ENCODE data around the gene HYDIN. TPM values are rescaled to one million over a fixed set of nuclear protein-coding genes. Genes with fewer than 3 reads are reported as not detected.
A peak's percentile ranks its signal among the peaks of the same experiment; 100 is the strongest.

Gene HYDIN
- total and polyA plus RNA-seq, 2 donors (not counting 1 experiment from before 2014, with no cell fraction given) = 0.54 to 1.7 TPM

DNA sequence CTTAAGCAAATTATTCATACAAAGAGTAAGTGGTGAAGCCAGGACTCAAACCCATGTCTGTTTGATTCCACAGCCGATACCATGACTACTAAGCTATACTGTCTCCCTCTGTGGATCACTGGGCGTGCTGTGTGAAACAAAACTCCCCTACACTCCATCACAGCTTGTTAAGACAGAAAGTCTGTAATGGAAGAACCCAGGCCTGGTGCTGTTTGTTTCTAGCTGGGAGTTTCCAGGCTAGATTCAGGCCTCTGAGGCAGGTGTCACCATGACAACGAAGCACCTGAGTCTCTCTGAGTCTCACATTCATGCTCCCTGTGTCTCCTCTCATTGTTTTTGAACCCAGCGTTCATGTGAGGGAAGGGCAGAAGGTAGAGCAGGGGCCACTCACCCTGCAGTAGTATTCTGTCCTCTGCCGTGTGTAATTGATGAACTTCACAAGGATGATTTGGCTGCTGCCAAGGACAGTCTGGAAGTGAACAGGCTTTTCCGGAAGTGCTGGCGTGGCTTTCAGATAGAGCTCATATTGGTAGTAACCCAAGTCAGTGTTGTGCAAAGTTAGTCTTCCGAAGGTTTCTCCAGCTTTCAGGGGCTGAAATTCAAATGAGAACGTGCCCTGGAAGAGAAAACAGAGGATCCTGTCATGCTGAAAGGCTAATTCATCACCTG, 421.0 kb downstream of the HYDIN start:
- H3K27ac ChIP-seq (ENCODE audit: insufficient read depth, low read length) = no peak overlapping the region
- no peaks in the 10 kb centered on the region for H3K79me2 ChIP-seq (ENCODE audit: control insufficient read depth, insufficient read depth, low read length)
- DNase-seq (ENCODE audit: low read depth in 2 of 2) = no peak
- H2AFZ ChIP-seq (ENCODE audit: low read length) = no peak overlapping the region
- no peaks in the 10 kb centered on the region for H4K20me1 ChIP-seq (ENCODE audit: control insufficient read depth, extremely low read depth, insufficient read depth, low read length)
- H3K9me3 ChIP-seq (ENCODE audit: control insufficient read depth, insufficient read depth, low read depth, low read length) = no peaks in the 10 kb centered on the region
- no peaks in the 10 kb centered on the region for H3K27me3 ChIP-seq (ENCODE audit: control insufficient read depth, insufficient read depth, low read length)
- no peak overlapping the region for H3K4me3 ChIP-seq (replicated peaks in 1 of 4; ENCODE audit: control extremely low read depth in 1 of 4, insufficient read depth in 1 of 4, low read depth in 3 of 4, low read length in 4 of 4)
- H3K4me2 ChIP-seq (ENCODE audit: extremely low read depth, insufficient read depth, low read length) = no peak overlapping the region
- no peak overlapping the region for H3K9ac ChIP-seq (ENCODE audit: insufficient read depth, low read length)
- TF ChIP-seq, protein P1, sequence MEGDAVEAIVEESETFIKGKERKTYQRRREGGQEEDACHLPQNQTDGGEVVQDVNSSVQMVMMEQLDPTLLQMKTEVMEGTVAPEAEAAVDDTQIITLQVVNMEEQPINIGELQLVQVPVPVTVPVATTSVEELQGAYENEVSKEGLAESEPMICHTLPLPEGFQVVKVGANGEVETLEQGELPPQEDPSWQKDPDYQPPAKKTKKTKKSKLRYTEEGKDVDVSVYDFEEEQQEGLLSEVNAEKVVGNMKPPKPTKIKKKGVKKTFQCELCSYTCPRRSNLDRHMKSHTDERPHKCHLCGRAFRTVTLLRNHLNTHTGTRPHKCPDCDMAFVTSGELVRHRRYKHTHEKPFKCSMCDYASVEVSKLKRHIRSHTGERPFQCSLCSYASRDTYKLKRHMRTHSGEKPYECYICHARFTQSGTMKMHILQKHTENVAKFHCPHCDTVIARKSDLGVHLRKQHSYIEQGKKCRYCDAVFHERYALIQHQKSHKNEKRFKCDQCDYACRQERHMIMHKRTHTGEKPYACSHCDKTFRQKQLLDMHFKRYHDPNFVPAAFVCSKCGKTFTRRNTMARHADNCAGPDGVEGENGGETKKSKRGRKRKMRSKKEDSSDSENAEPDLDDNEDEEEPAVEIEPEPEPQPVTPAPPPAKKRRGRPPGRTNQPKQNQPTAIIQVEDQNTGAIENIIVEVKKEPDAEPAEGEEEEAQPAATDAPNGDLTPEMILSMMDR (conservative IDR thresholded peaks at IDR 0.05 in 1 of 2, IDR thresholded peaks at IDR 0.05 in 1 of 2; ENCODE audit: low read depth in 1 of 2, low read length in 2 of 2) = no peak
- no peak for TF ChIP-seq EZH2 (IDR thresholded peaks at IDR 0.05; ENCODE audit: low read length, missing control alignments)
- H3K4me1 ChIP-seq (ENCODE audit: control insufficient read depth, extremely low read depth, insufficient read depth, low read length) = peaks cover 2% of the 10 kb centered on the region
- no peaks in the 10 kb centered on the region for H3K36me3 ChIP-seq (ENCODE audit: control insufficient read depth, insufficient read depth, low read length)

DNA sequence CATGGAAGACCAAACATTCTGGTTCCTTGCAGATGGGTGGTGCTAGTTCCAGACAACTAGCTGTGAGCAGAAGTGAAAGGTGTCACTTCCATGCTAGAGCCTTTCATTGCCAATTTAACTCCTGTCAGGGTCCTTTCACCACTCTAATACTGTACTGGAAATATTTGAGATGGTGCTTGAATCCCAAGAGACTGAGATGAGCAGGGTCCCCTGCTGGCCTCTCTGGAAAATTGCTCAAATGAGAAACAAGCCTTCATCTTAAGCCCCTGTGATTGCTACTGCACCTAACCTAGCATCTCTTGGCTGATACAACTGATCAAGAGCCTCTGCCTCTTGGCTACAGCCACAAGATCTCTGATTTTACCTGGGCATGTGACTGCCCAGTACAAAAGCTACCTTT, 422.2 kb downstream of the HYDIN start:
- Histone ChIP-seq H3K9ac (ENCODE audit: insufficient read depth, low read length) (no peak overlapping the region), H2AFZ (ENCODE audit: low read length) (no peak overlapping the region), H3K79me2 (ENCODE audit: control insufficient read depth, insufficient read depth, low read length) (no peaks in the 10 kb centered on the region), H3K36me3 (ENCODE audit: control insufficient read depth, insufficient read depth, low read length) (no peaks in the 10 kb centered on the region), H3K27ac (ENCODE audit: insufficient read depth, low read length) (no peak overlapping the region), H3K4me2 (ENCODE audit: extremely low read depth, insufficient read depth, low read length) (no peak overlapping the region), H3K9me3 (ENCODE audit: control insufficient read depth, insufficient read depth, low read depth, low read length) (no peaks in the 10 kb centered on the region), H4K20me1 (ENCODE audit: control insufficient read depth, extremely low read depth, insufficient read depth, low read length) (no peaks in the 10 kb centered on the region), H3K4me1 (ENCODE audit: control insufficient read depth, extremely low read depth, insufficient read depth, low read length) (peaks cover 2% of the 10 kb centered on the region), H3K4me3 (replicated peaks in 1 of 4; ENCODE audit: control extremely low read depth in 1 of 4, insufficient read depth in 1 of 4, low read depth in 3 of 4, low read length in 4 of 4) (no peak overlapping the region), H3K27me3 (ENCODE audit: control insufficient read depth, insufficient read depth, low read length) (no peaks in the 10 kb centered on the region)
- TF ChIP-seq, protein P1 (conservative IDR thresholded peaks at IDR 0.05 in 1 of 2, IDR thresholded peaks at IDR 0.05 in 1 of 2; ENCODE audit: low read depth in 1 of 2, low read length in 2 of 2) = peak; percentile 4 to 17
- no peak for TF ChIP-seq EZH2 (IDR thresholded peaks at IDR 0.05; ENCODE audit: low read length, missing control alignments)
- no peak for DNase-seq (ENCODE audit: low read depth in 2 of 2)

DNA sequence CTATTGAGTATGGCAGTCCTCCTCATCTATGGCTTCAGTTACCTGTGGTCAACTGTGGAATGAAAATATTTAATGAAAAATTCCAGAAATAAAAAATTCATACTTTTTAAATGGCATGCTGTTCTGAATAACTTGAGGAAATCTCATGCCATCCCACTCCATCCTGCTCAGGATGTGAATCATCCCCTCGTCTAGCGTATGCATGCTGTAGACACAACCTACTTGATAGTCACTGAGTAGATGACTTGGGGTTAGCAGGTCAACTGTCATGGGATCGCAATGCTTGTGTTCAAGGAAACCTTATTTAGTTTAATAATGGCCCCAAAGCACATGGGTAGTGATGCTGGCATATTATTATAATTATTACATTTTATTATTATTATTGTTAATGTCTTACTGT, 424.7 kb downstream of the HYDIN start:
- Histone ChIP-seq H3K4me2 (ENCODE audit: extremely low read depth, insufficient read depth, low read length) (no peak overlapping the region), H3K9ac (ENCODE audit: insufficient read depth, low read length) (no peak overlapping the region), H3K9me3 (ENCODE audit: control insufficient read depth, insufficient read depth, low read depth, low read length) (no peaks in the 10 kb centered on the region), H4K20me1 (ENCODE audit: control insufficient read depth, extremely low read depth, insufficient read depth, low read length) (no peaks in the 10 kb centered on the region), H3K4me3 (replicated peaks in 1 of 4; ENCODE audit: control extremely low read depth in 1 of 4, insufficient read depth in 1 of 4, low read depth in 3 of 4, low read length in 4 of 4) (no peak overlapping the region), H3K4me1 (ENCODE audit: control insufficient read depth, extremely low read depth, insufficient read depth, low read length) (peaks cover 2% of the 10 kb centered on the region), H3K36me3 (ENCODE audit: control insufficient read depth, insufficient read depth, low read length) (no peaks in the 10 kb centered on the region), H3K27ac (ENCODE audit: insufficient read depth, low read length) (peak overlapping the region; percentile 65), H3K27me3 (ENCODE audit: control insufficient read depth, insufficient read depth, low read length) (no peaks in the 10 kb centered on the region), H2AFZ (ENCODE audit: low read length) (no peak overlapping the region), H3K79me2 (ENCODE audit: control insufficient read depth, insufficient read depth, low read length) (no peaks in the 10 kb centered on the region)
- peak; percentile 25 to 90 for DNase-seq (ENCODE audit: low read depth in 2 of 2)
- TF ChIP-seq EZH2 (IDR thresholded peaks at IDR 0.05; ENCODE audit: low read length, missing control alignments) = no peak
- TF ChIP-seq, protein P1 (conservative IDR thresholded peaks at IDR 0.05 in 1 of 2, IDR thresholded peaks at IDR 0.05 in 1 of 2; ENCODE audit: low read depth in 1 of 2, low read length in 2 of 2) = no peak

All from fibroblast of lung (primary cell).